ENCODE measurements around the gene MAMDC2.

DNA sequence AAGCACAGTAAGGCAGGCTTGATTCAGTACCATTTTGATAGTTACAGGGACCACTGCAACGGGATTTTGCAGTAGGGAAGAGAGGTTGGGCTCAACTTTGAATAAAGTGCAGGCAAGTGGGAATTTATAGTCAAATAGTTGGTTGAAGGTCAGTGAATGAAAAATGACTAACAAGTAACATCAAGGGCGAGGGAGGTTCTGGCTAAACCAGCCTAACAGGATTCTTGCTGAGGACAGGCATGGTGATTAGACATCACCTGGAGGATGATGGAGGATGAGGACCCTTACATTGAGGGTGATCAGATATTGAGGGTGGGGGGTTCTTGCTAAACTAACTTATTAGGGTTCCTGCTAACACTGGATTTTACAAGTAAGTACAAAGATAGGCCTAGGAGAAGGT is 149.1 kb downstream of the MAMDC2 start:
- TF ChIP-seq, protein P1, sequence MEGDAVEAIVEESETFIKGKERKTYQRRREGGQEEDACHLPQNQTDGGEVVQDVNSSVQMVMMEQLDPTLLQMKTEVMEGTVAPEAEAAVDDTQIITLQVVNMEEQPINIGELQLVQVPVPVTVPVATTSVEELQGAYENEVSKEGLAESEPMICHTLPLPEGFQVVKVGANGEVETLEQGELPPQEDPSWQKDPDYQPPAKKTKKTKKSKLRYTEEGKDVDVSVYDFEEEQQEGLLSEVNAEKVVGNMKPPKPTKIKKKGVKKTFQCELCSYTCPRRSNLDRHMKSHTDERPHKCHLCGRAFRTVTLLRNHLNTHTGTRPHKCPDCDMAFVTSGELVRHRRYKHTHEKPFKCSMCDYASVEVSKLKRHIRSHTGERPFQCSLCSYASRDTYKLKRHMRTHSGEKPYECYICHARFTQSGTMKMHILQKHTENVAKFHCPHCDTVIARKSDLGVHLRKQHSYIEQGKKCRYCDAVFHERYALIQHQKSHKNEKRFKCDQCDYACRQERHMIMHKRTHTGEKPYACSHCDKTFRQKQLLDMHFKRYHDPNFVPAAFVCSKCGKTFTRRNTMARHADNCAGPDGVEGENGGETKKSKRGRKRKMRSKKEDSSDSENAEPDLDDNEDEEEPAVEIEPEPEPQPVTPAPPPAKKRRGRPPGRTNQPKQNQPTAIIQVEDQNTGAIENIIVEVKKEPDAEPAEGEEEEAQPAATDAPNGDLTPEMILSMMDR (conservative IDR thresholded peaks at IDR 0.05; ENCODE audit: low read length): no peak
- no peak for TF ChIP-seq EZH2phosphoT487 (IDR thresholded peaks at IDR 0.05; ENCODE audit: borderline replicate concordance)
